GM23338 (cell line): ENCODE measurements around the gene ANKRD60. TPM values are rescaled to one million over a fixed set of nuclear protein-coding genes. Genes with fewer than 3 reads are reported as not detected.

Source experiments
- ATAC-seq: fragments of 200-7000 bp; cut with Tn5 transposase; 3 replicates; pipeline ENCODE4 v1.9.1; 2020
- DNase-seq: peaks from one replicate; pipeline ENCODE4 v3.0.0-alpha.2; 2015; ENCODE audit warnings: low spot score
- H2AFZ ChIP-seq: fragments of 200-600 bp; sonication (generic); 2 replicates; pipeline ENCODE4 v1.8.0; 2016; ENCODE audit warnings: antibody characterized with exemption, mild to moderate bottlenecking, moderate library complexity
- H3F3A ChIP-seq: fragments of 200-600 bp; sonication (generic); replicated peaks from 2 replicates; pipeline ENCODE4 v1.8.0; 2017; ENCODE audit warnings: antibody characterized with exemption, mixed run types, low read depth
- H3K27ac ChIP-seq: fragments of 200-600 bp; sonication (generic); 2 replicates; pipeline ENCODE4 v1.6.1; 2016; ENCODE audit warnings: low read depth
- H3K27me3 ChIP-seq: fragments of 200-600 bp; sonication (generic); 2 replicates; pipeline ENCODE4 v1.8.0; 2016; ENCODE audit warnings: mild to moderate bottlenecking, mixed run types, moderate library complexity; ENCODE audit not compliant: insufficient read depth
- H3K36me3 ChIP-seq: fragments of 200-600 bp; sonication (generic); 2 replicates; pipeline ENCODE4 v1.8.0; 2016; ENCODE audit warnings: mild to moderate bottlenecking; ENCODE audit not compliant: insufficient read depth
- H3K4me1 ChIP-seq: fragments of 200-600 bp; sonication (generic); 2 replicates; pipeline ENCODE4 v1.8.0; 2016; ENCODE audit warnings: mild to moderate bottlenecking, moderate library complexity; ENCODE audit not compliant: insufficient read depth
- H3K4me2 ChIP-seq: fragments of 200-600 bp; sonication (generic); 2 replicates; pipeline ENCODE4 v1.7.1; 2017; ENCODE audit warnings: mixed run types
- H3K4me3 ChIP-seq: fragments of 200-600 bp; sonication (generic); 2 replicates; pipeline ENCODE4 v1.6.1; 2016; ENCODE audit warnings: mixed run types
- H3K79me2 ChIP-seq: fragments of 200-600 bp; sonication (generic); replicated peaks from 2 replicates; pipeline ENCODE4 v1.8.0; 2017; ENCODE audit warnings: mild to moderate bottlenecking; ENCODE audit not compliant: insufficient read depth
- H3K9me2 ChIP-seq: fragments of 200-600 bp; sonication (generic); 2 replicates; pipeline ENCODE4 v1.8.0; 2017; ENCODE audit not compliant: insufficient read depth
- H4K20me1 ChIP-seq: fragments of 200-600 bp; sonication (generic); replicated peaks from 2 replicates; pipeline ENCODE4 v1.8.0; 2017; ENCODE audit warnings: mild to moderate bottlenecking; ENCODE audit not compliant: insufficient read depth
- H3K27ac Mint-ChIP-seq: 2 replicates; pipeline ENCODE4 v1.8.0; 2020; ENCODE audit warnings: inconsistent platforms, mild to moderate bottlenecking, moderate library complexity, mixed read lengths
- H3K27me3 Mint-ChIP-seq: 3 replicates; pipeline ENCODE4 v1.8.0; 2022; ENCODE audit warnings: low read depth, mild to moderate bottlenecking, moderate library complexity, mixed read lengths, inconsistent platforms; ENCODE audit not compliant: insufficient read depth, poor library complexity
- H3K36me3 Mint-ChIP-seq: 3 replicates; pipeline ENCODE4 v1.8.0; 2021; ENCODE audit warnings: low read depth, mild to moderate bottlenecking, inconsistent platforms, moderate library complexity, mixed read lengths
- H3K4me1 Mint-ChIP-seq: 3 replicates; pipeline ENCODE4 v1.8.0; 2020; ENCODE audit warnings: mild to moderate bottlenecking, inconsistent platforms, mixed read lengths
- H3K4me3 Mint-ChIP-seq: 3 replicates; pipeline ENCODE4 v1.8.0; 2021; ENCODE audit warnings: moderate library complexity, mild to moderate bottlenecking, inconsistent platforms, mixed read lengths
- H3K9me3 Mint-ChIP-seq: 3 replicates; pipeline ENCODE4 v1.8.0; 2020; ENCODE audit warnings: moderate library complexity, mild to moderate bottlenecking, inconsistent platforms, mixed read lengths
- CTCF ChIP-seq, 2 experiments: fragments of 200-600 bp in 1 of 2; sonication (generic) in 1 of 2; conservative IDR thresholded peaks; 2 replicates each; pipeline versions ENCODE4 v1.5.1 to v1.6.1; 2016 to 2017; ENCODE audit warnings: antibody characterized with exemption in 2 of 2, low read depth in 2 of 2, mild to moderate bottlenecking in 2 of 2, moderate library complexity in 1 of 2
- EZH2 ChIP-seq: fragments of 200-600 bp; sonication (generic); IDR thresholded peaks from one replicate; pipeline ENCODE4 v1.8.0; 2017; ENCODE audit warnings: antibody characterized with exemption, mild to moderate bottlenecking, low read depth; ENCODE audit not compliant: unreplicated experiment
- EZH2phosphoT487 ChIP-seq: fragments of 200-600 bp; sonication (generic); IDR thresholded peaks from one replicate; pipeline ENCODE4 v1.8.1; 2018; ENCODE audit warnings: antibody characterized with exemption; ENCODE audit not compliant: unreplicated experiment
- JUNB ChIP-seq: IDR thresholded peaks from one replicate; pipeline ENCODE4 v1.6.1; 2016; ENCODE audit warnings: antibody characterized with exemption; ENCODE audit not compliant: unreplicated experiment
- NANOG ChIP-seq: IDR thresholded peaks from 2 replicates; pipeline ENCODE4 v1.6.1; 2016; ENCODE audit warnings: antibody characterized with exemption, borderline replicate concordance
- POLR2AphosphoS5 ChIP-seq: IDR thresholded peaks from 2 replicates; pipeline ENCODE4 v1.6.1; 2016; ENCODE audit warnings: antibody characterized with exemption, low read depth
- ZNF114 ChIP-seq: fragments of 250-450 bp; sonication (Bioruptor Pico); IDR thresholded peaks from 2 replicates; pipeline ENCODE4 v1.5.0; 2020; ENCODE audit warnings: mild to moderate bottlenecking, moderate library complexity
- ZNF331 ChIP-seq: fragments of 250-450 bp; sonication (Bioruptor Pico); IDR thresholded peaks from 2 replicates; pipeline ENCODE4 v1.5.0; 2020; ENCODE audit warnings: low read depth, mild to moderate bottlenecking, moderate library complexity
- ZNF462 ChIP-seq: fragments of 250-450 bp; sonication (Bioruptor Pico); IDR thresholded peaks from 2 replicates; pipeline ENCODE4 v1.5.0; 2020; ENCODE audit warnings: mild to moderate bottlenecking, moderate library complexity
- polyA plus RNA-seq: library from polyadenylated mRNA; unstranded; fragments of >200 nt; fragmentation: Nextera tagmentation; extraction: Ambion mirVana; gene quantifications from 2 replicates; pipeline ENCODE4 v1.2.1, GENCODE V29; 2016
- total RNA-seq: library from RNA; depleted of rRNA; stranded (reverse); fragments of >200 nt; shearing (Covaris generic); gene quantifications from 2 replicates; pipeline ENCODE4 v1.2.3, GENCODE V29; 2014
- TF ChIP-seq, protein P1 (sequence below): IDR thresholded peaks from one replicate; pipeline ENCODE4 v1.6.1; 2018; ENCODE audit warnings: antibody characterized with exemption; ENCODE audit not compliant: unreplicated experiment

ANKRD60 gene
- total and polyA plus RNA-seq, 2 experiments from 2014 or later: not detected

DNA sequence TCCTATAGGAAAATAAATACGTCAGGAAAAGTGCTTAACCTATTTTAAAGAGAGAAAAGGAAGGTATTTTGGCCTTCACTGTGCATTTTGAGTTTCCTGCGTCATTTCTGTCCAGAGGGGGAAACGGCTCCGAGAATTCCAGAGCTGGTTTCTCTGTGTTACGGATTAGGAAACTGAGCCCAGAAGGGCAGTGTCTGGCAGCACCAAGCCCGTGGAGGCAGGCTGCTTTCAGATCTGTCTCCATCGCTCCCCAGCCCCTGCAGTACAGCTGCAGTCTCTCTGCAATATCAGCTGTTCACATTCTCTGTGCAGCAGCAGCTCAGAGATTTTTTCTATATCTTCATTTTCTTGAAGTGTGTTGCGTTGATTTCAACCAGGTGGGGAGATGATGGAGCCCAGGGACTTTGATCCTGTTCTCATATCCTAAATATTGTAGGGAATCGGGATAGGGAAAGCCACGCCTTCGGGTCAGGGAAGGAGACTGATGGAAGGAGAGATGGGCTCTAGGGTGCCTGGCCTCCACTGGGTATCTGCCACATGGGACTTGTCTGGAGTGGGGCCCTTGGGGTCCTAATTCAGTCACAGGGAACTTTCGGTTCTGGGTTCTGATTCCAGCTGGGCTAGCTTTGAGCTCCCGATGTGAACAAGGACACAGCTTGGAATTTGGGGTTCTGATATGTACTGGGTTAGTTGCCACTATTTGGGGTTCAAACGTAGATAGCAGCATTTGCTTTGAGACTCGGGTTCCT, 2.8 kb downstream of the ANKRD60 start:
- Histone ChIP-seq H3K36me3 (no peaks in the 10 kb centered on the region), H2AFZ (no peak overlapping the region), H3K4me2 (no peak overlapping the region), H3K79me2 (no peaks in the 10 kb centered on the region), H3K27me3 (peaks cover 16% of the 10 kb centered on the region), H3K4me3 (no peak overlapping the region), H3K27ac (no peak overlapping the region), H3F3A (no peaks in the 10 kb centered on the region), H3K4me1 (peaks cover 6% of the 10 kb centered on the region), H3K9me2 (peaks cover 8% of the 10 kb centered on the region), H4K20me1 (no peaks in the 10 kb centered on the region)
- Mint-ChIP-seq H3K27ac (no peak overlapping the region), H3K36me3 (no peaks in the 10 kb centered on the region; the same call in 2 of the 3 replicates), H3K4me3 (no peak overlapping the region), H3K4me1 (peaks cover 19% of the 10 kb centered on the region), H3K27me3 (peaks cover 21% of the 10 kb centered on the region), H3K9me3 (peaks cover 9% of the 10 kb centered on the region; the same call in 1 of the 3 replicates)
- ATAC-seq (no peak), DNase-seq (no peak)
- TF ChIP-seq ZNF331 (CRISPR knock-in tag) (no peak), POLR2AphosphoS5 (no peak), ZNF114 (CRISPR knock-in tag) (no peak), EZH2 (no peak), CTCF (conservative IDR thresholded peaks at IDR 0.05; ENCODE audit: low read depth in 2 of 2) (no peak), EZH2phosphoT487 (no peak), ZNF462 (no peak), JUNB (no peak), NANOG (no peak)
- TF ChIP-seq, protein P1, sequence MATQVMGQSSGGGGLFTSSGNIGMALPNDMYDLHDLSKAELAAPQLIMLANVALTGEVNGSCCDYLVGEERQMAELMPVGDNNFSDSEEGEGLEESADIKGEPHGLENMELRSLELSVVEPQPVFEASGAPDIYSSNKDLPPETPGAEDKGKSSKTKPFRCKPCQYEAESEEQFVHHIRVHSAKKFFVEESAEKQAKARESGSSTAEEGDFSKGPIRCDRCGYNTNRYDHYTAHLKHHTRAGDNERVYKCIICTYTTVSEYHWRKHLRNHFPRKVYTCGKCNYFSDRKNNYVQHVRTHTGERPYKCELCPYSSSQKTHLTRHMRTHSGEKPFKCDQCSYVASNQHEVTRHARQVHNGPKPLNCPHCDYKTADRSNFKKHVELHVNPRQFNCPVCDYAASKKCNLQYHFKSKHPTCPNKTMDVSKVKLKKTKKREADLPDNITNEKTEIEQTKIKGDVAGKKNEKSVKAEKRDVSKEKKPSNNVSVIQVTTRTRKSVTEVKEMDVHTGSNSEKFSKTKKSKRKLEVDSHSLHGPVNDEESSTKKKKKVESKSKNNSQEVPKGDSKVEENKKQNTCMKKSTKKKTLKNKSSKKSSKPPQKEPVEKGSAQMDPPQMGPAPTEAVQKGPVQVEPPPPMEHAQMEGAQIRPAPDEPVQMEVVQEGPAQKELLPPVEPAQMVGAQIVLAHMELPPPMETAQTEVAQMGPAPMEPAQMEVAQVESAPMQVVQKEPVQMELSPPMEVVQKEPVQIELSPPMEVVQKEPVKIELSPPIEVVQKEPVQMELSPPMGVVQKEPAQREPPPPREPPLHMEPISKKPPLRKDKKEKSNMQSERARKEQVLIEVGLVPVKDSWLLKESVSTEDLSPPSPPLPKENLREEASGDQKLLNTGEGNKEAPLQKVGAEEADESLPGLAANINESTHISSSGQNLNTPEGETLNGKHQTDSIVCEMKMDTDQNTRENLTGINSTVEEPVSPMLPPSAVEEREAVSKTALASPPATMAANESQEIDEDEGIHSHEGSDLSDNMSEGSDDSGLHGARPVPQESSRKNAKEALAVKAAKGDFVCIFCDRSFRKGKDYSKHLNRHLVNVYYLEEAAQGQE: no peak
